SK-N-MC (cell line): Measurements from ENCODE around the gene EEF2K.

Experiments used
- DNase-seq: peaks from one replicate; pipeline ENCODE4 v3.0.0-alpha.2; 2011; ENCODE audit warnings: low read depth, low spot score
- H3K27ac ChIP-seq: fragments of 200-600 bp; sonication (generic); 2 replicates; pipeline ENCODE4 v1.5.1; 2016; ENCODE audit warnings: mixed run types
- H3K36me3 ChIP-seq: fragments of 200-600 bp; sonication (generic); 2 replicates; pipeline ENCODE4 v1.6.1; 2017; ENCODE audit warnings: antibody characterized with exemption, low read length, mixed read lengths; ENCODE audit not compliant: insufficient read depth
- H3K4me3 ChIP-seq: fragments of 200-600 bp; sonication (generic); 2 replicates; pipeline ENCODE4 v1.5.1; 2016
- H3K9ac ChIP-seq: fragments of 200-600 bp; sonication (generic); 2 replicates; pipeline ENCODE4 v1.8.0; 2017; ENCODE audit warnings: mixed run types, mixed read lengths; ENCODE audit not compliant: insufficient read length
- H3K9me3 ChIP-seq: fragments of 200-600 bp; sonication (generic); 2 replicates; pipeline ENCODE4 v1.6.1; 2017; ENCODE audit warnings: low read depth, mild to moderate bottlenecking, antibody characterized with exemption, low read length, moderate library complexity, mixed read lengths
- EZH2 ChIP-seq: fragments of 200-600 bp; sonication (generic); IDR thresholded peaks from one replicate; pipeline ENCODE4 v1.6.1; 2017; ENCODE audit warnings: antibody characterized with exemption
- FOXP2 ChIP-seq: optimal IDR thresholded peaks from 2 replicates; pipeline ENCODE3; 2011; ENCODE audit warnings: mild to moderate bottlenecking, moderate library complexity; ENCODE audit not compliant: insufficient read depth; ENCODE audit errors: extremely low read length, control extremely low read depth
- POLR2AphosphoS5 ChIP-seq: IDR thresholded peaks from 2 replicates; pipeline ENCODE4 v1.6.1; 2012; ENCODE audit warnings: mild to moderate bottlenecking, low read depth, low read length, borderline replicate concordance

Gene EEF2K

DNA sequence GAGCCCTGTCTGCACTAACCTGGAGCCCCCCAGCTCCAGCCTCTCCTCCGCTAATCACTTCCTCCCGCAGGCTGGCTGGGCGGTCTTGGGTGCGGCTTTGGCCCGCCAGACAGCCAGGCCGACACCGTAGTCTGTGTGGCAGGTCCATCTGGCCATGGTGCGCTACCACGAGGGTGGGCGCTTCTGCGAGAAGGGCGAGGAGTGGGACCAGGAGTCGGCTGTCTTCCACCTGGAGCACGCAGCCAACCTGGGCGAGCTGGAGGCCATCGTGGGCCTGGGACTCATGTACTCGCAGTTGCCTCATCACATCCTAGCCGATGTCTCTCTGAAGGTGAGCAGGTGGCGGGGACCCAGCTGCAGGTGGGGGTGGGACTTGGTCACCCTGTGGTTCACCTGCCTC is 60.5 kb downstream of the EEF2K start:
- TF ChIP-seq EZH2 (no peak), POLR2AphosphoS5 (no peak), FOXP2 (no peak)
- DNase-seq = no peak
- no peak overlapping the region for H3K27ac ChIP-seq
- H3K9ac ChIP-seq = no peak overlapping the region
- H3K36me3 ChIP-seq = no peaks in the 10 kb centered on the region
- H3K4me3 ChIP-seq = no peak overlapping the region
- H3K9me3 ChIP-seq = no peaks in the 10 kb centered on the region

DNA sequence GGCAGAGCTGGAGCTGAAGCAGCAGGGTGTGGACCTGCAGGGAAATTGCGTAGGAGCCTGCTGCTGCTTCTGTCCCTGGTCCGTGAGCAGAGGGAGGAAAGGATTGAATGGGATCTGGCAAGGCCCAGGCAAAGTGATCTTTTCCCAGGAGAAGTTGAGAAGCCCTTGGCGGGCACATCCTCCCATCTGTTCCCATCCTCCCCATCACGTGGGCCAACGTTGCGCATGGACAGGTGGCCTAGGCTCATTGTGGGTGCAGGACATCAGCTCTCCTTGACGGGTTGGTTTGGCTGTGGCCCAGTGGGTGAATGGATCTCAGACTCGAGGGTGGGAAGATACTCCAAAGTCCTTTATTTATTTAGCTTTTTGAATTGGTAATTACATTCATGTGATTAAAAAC is 61.7 kb downstream of the EEF2K start:
- TF ChIP-seq EZH2 (no peak), FOXP2 (no peak), POLR2AphosphoS5 (no peak)
- no peak for DNase-seq
- H3K27ac ChIP-seq = no peak overlapping the region

DNA sequence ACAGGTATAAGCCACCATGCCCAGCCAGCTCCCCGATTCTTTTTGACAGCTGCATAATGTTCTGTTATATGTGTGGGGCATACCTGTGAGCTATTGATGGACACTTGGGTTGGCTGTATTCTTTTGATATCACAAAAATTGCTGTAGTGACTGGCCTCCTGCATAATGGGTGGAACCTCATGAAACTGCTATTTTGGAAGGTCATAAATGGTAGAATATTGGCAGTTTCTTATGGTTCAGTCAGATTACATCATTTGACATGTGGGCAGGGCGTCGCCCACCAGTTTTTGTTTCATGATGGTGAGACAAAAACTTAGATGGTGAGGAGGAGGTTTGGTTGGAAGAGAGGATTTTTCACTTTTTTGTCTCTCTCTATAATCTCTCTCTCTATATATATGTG is 64.4 kb downstream of the EEF2K start:
- H3K4me3 ChIP-seq = no peak overlapping the region
- H3K36me3 ChIP-seq = peaks cover 4% of the 10 kb centered on the region; the same call in 1 of the 2 replicates
- no peak for DNase-seq
- no peak overlapping the region for H3K9ac ChIP-seq
- TF ChIP-seq EZH2 (no peak), FOXP2 (no peak), POLR2AphosphoS5 (no peak)
- H3K9me3 ChIP-seq = no peaks in the 10 kb centered on the region
- no peak overlapping the region for H3K27ac ChIP-seq

More for the DNA sequence above, 61.7 kb downstream of the EEF2K start:
- Histone ChIP-seq H3K9ac (no peak overlapping the region), H3K36me3 (no peaks in the 10 kb centered on the region), H3K4me3 (no peak overlapping the region), H3K9me3 (no peaks in the 10 kb centered on the region)

DNA sequence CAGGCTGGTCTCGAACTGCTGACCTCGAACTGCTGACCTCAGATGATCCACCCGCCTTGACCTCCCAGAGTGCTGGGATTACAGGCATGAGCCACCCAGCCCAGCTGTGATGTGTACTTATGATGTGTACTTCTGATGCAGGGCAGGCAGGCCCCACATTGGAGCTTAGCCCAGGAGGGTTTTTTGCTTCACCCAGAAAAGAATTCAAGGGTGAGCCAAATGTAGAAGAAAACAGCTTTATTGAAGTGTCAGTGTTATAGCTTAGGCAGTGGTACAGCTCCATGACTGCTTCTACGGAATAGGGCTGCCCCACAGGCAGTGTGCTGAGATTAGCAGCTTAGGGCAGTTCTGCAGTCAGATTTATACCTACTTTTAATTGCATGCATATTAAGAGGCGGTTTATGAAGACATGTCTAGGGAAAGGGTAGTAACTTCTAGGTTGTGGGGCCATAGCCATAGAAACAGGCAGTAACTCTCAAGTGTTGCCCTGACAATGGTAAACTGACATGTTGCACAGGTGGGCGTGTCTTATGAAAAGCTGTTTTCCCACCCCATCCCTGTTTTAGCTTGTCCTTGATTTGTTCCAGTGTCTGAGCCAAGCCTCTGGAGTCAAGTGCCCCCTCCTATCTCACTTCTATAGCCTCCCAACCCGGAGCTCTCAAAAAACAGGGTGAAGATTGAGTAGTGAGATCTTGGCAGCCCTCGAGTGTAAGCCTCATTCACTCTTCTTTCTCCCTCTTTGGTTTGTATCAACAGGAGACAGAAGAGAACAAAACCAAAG is 67.0 kb downstream of the EEF2K start:
- Histone ChIP-seq H3K36me3 (peaks cover 4% of the 10 kb centered on the region; the same call in 1 of the 2 replicates), H3K9me3 (no peaks in the 10 kb centered on the region), H3K27ac (no peak overlapping the region), H3K9ac (no peak overlapping the region), H3K4me3 (no peak overlapping the region)
- TF ChIP-seq FOXP2 (no peak), POLR2AphosphoS5 (no peak), EZH2 (no peak)
- DNase-seq = no peak

DNA sequence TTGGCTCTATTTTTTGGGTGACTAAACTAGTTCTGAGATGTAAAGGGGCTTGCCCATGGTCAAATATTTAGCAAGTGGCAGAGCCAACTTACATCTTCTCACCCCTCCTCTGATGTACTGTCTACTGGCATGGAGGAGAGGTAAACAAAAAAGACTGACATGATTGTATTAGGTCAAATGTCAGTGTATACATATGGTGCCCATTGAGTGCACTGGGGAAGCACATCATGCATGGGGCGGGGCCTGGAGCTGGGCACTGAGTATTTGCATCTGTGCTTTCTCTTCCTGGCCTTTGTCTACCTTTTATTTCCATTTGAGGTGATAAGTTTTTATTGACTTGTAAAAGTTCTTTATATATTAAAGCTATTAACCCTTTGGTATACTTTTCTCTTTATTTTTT is 68.8 kb downstream of the EEF2K start:
- H3K9ac ChIP-seq = no peak overlapping the region
- DNase-seq = no peak
- no peak overlapping the region for H3K4me3 ChIP-seq
- H3K27ac ChIP-seq = no peak overlapping the region
- no peaks in the 10 kb centered on the region for H3K9me3 ChIP-seq
- TF ChIP-seq EZH2 (no peak), FOXP2 (no peak), POLR2AphosphoS5 (no peak)
- H3K36me3 ChIP-seq = peaks cover 4% of the 10 kb centered on the region; the same call in 1 of the 2 replicates

DNA sequence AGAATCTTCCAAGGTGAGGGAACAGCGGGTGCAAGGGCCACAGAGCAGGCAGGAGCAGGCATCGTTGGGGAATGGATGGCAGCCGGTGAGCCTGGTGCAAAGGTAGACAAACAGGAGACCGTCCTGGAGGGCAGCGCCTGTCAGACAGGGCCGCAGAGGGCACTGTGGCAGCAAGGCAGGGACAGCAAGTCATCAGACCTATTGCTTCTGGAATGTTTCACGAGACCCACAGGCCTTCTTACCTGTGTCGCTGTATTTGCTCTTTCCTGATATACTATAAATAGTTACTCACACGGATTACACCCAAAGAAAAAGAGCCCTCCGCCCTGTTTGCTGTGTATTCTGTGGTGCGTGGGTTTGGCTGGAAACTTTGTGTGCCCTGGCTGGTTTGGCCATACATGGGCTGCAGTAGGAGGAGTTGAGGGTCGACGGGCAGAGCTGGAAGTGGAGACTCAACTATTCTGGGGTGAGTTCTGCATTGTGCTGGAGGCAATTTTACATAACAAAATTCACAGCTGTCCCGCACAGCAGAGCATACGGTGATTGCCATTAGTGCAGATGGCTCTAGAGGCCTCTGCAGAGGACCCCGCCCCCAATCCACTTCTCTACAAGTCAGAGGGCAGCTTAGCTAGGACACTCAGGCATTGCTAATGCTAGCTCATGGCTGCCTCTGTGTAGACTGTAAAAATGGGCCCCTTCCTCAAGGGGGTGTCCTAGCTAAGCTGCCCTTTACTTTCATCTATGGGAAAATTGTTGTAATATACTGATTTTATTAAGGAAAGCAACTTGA is 72.6 kb downstream of the EEF2K start:
- no peak for DNase-seq
- H3K9me3 ChIP-seq = no peaks in the 10 kb centered on the region
- H3K27ac ChIP-seq = no peak overlapping the region
- no peak overlapping the region for H3K4me3 ChIP-seq
- TF ChIP-seq FOXP2 (no peak), EZH2 (no peak), POLR2AphosphoS5 (no peak)
- no peak overlapping the region for H3K9ac ChIP-seq
- H3K36me3 ChIP-seq = peaks cover 25% of the 10 kb centered on the region

DNA sequence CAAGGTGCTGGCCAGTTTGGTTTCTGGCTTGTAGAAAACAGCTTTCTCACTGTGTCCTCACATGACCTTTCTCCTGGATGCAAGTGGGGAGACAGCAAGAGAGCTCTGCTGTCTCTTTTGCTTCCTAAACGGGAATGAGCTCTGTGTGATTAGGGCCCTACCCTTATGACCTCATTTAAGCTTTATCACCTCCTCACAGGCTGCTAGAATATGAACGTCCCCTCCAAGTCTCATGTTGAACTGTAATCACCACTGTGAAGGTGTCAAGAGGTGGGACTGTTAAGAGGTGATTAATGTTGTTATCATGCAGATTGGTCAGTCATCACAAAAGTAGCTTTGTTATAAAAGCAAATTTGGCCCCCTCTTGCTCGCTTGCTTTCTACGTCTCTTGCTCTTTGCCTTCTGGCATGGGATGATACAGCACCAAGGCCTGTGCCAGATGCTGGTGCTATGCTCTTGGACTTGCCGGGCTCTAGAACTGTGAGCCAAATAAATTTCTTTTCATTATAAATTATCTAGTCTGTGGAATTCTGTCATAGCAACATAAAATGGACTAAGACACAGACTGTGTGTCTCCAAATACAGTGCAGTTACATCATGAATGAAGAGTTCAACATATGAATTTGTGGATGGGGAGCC is 76.3 kb downstream of the EEF2K start:
- Histone ChIP-seq H3K9me3 (no peaks in the 10 kb centered on the region), H3K27ac (no peak overlapping the region), H3K36me3 (peaks cover 28% of the 10 kb centered on the region), H3K9ac (no peak overlapping the region), H3K4me3 (no peak overlapping the region)
- TF ChIP-seq EZH2 (no peak), POLR2AphosphoS5 (no peak), FOXP2 (no peak)
- DNase-seq = no peak

GRCh38 chr16:22284637-22285036 is 78.6 kb downstream of the EEF2K start:
- DNase-seq = no peak
- H3K9me3 ChIP-seq = no peaks in the 10 kb centered on the region
- no peak overlapping the region for H3K27ac ChIP-seq
- H3K4me3 ChIP-seq = no peak overlapping the region
- TF ChIP-seq FOXP2 = no peak
- TF ChIP-seq POLR2AphosphoS5 = no peak
- no peak for TF ChIP-seq EZH2
- H3K36me3 ChIP-seq = peaks cover 28% of the 10 kb centered on the region
- H3K9ac ChIP-seq = no peak overlapping the region
